NT2/D1 (cell line): ENCODE results near the gene CLDN19.

ENCODE experiments used
- SUZ12 ChIP-seq: IDR thresholded peaks from 2 replicates; pipeline ENCODE4 v1.6.1; 2011; ENCODE audit not compliant: insufficient read length, insufficient read depth; ENCODE audit errors: extremely low read depth
- YY1 ChIP-seq: IDR thresholded peaks from 2 replicates; pipeline ENCODE4 v1.6.1; 2011; ENCODE audit not compliant: insufficient read length, insufficient read depth
- ZNF274 ChIP-seq: IDR thresholded peaks from 2 replicates; pipeline ENCODE4 v1.6.1; 2011; ENCODE audit warnings: mild to moderate bottlenecking, low read depth, low read length

DNA sequence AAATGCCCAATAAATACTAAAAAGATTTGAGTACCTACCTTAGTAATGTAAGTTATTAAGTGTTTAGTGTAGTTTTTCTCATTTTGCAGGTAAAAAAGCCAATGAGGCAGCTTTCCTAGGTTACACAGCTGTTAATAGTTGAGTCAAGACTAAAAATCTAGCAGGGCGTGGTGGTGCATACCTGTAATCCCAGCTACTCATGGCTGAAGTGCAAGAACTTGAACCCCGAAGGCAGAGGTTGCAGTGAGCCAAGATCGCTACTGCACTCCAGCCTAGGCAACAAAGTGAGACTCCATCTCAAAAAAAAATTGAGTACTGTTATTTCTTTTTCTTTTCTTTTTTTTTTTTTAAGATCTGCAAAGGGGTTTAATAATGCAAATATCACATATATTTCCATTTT, 50.1 kb downstream of the CLDN19 start:
- TF ChIP-seq YY1, result no peak
- TF ChIP-seq ZNF274, result no peak
- TF ChIP-seq SUZ12, result no peak
